Measurements from ENCODE around the gene MYO1B. TPM values are rescaled to one million over a fixed set of nuclear protein-coding genes. Genes with fewer than 3 reads are reported as not detected.

The MYO1B gene
- total RNA-seq, 1 experiment from 2014 or later, result 43.2 TPM

- H3K79me1 ChIP-seq (ENCODE audit: insufficient read depth, low read depth, low read length, poor library complexity, severe bottlenecking), result no peaks in the 10 kb centered on the region
- Mint-ChIP-seq H3K9me3 (no peaks in the 10 kb centered on the region), H3K27ac (no peak overlapping the region), H3K27me3 (ENCODE audit: low read depth) (no peaks in the 10 kb centered on the region), H3K4me1 (no peaks in the 10 kb centered on the region), H3K36me3 (ENCODE audit: insufficient read depth in 1 of 3, low read depth in 3 of 3) (peaks cover 27 to 62% (median 57%) of the 10 kb centered on the region in 3 experiments; a peak in 6 of 7 replicates), H3K4me3 (no peak overlapping the region)
- no peak overlapping the region for H3K23ac ChIP-seq (ENCODE audit: insufficient read length, low read depth, low read length)
- no peaks in the 10 kb centered on the region for H3K23me2 ChIP-seq (ENCODE audit: insufficient read length, low read depth, low read length, poor library complexity, severe bottlenecking)
- no CpG with 5 or more reads among the region's 7 CpGs for WGBS (ENCODE audit: extremely low coverage, insufficient read length, low lambda C conversion rate)
- no peaks in the 10 kb centered on the region for H4K20me1 ChIP-seq (ENCODE audit: control insufficient read depth, insufficient read depth, insufficient read length)
- no peak overlapping the region for H3K56ac ChIP-seq (ENCODE audit: insufficient read length, low read depth, low read length)
- H2BK20ac ChIP-seq (ENCODE audit: low read depth, low read length, poor library complexity, severe bottlenecking), result no peak overlapping the region
- no peak overlapping the region for H2BK5ac ChIP-seq (ENCODE audit: insufficient read length, low read length)
- no peaks in the 10 kb centered on the region for H3K9me3 ChIP-seq (ENCODE audit: control insufficient read depth, low read depth, low read length)
- no peak overlapping the region for H2AK5ac ChIP-seq (ENCODE audit: insufficient read length, low read length)
- no peak overlapping the region for H2BK120ac ChIP-seq (ENCODE audit: low read depth, low read length, poor library complexity, severe bottlenecking)
- no peak overlapping the region for H4K8ac ChIP-seq (replicated peaks; ENCODE audit: insufficient read length, low read depth, low read length)
- H4K91ac ChIP-seq (ENCODE audit: insufficient read length, low read depth, low read length), result no peak overlapping the region
- H2AFZ ChIP-seq (ENCODE audit: low read length), result no peak overlapping the region
- H3K4ac ChIP-seq (ENCODE audit: low read depth, low read length), result no peak overlapping the region
- H3K27me3 ChIP-seq (ENCODE audit: insufficient read depth, low read length), result no peaks in the 10 kb centered on the region
- no peaks in the 10 kb centered on the region for H3K4me1 ChIP-seq (ENCODE audit: insufficient read depth, low read length)
- H3K27ac ChIP-seq (ENCODE audit: insufficient read length, low read depth, low read length), result no peak overlapping the region
- no peaks in the 10 kb centered on the region for H3K79me2 ChIP-seq (ENCODE audit: insufficient read depth, low read length)
- H4K5ac ChIP-seq (ENCODE audit: insufficient read length, low read depth, low read length), result no peak overlapping the region
- H3K9ac ChIP-seq (ENCODE audit: extremely low read depth, insufficient read length, low read length), result no peak overlapping the region
- no peak overlapping the region for H2BK15ac ChIP-seq (ENCODE audit: low read depth, low read length)
- no peak for DNase-seq
- no peak overlapping the region for H2BK12ac ChIP-seq (ENCODE audit: insufficient read length, low read depth, low read length)
- H3K18ac ChIP-seq (ENCODE audit: insufficient read length, low read depth, low read length), result no peak overlapping the region
- no peak for TF ChIP-seq CTCF (conservative IDR thresholded peaks at IDR 0.05)
- no peak overlapping the region for H3K4me2 ChIP-seq (ENCODE audit: insufficient read depth, insufficient read length, low read length)
- no peak overlapping the region for H3K14ac ChIP-seq (ENCODE audit: insufficient read depth, low read length)
- H3T11ph ChIP-seq (ENCODE audit: low read length), result no peak overlapping the region
Measured at GRCh38 chr2:191386938-191387536, 141.8 kb downstream of the MYO1B start.

Data from H9 (cell line).